ACC112 (cell line): ENCODE results near the gene ANOS1.
A peak's percentile ranks its signal among the peaks of the same experiment; 100 is the strongest.
"Not testable (repeated sequence)": the region's sequence is repeated elsewhere in the genome, so short reads cannot be mapped to it uniquely, and the experiment has no call there.

Source experiments
- H2AFZ ChIP-seq: fragments of 200-600 bp; sonication (generic); one replicate; pipeline ENCODE4 v1.6.0; 2017; ENCODE audit warnings: antibody characterized with exemption, low read length; ENCODE audit not compliant: unreplicated experiment
- H3K27ac ChIP-seq: fragments of 200-600 bp; sonication (generic); 2 replicates; pipeline ENCODE4 v1.5.1; 2014; ENCODE audit warnings: low read depth, mild to moderate bottlenecking, antibody characterized with exemption, low read length, moderate library complexity
- H3K27me3 ChIP-seq: fragments of 200-600 bp; sonication (generic); 2 replicates; pipeline ENCODE4 v1.6.1; 2014; ENCODE audit warnings: mild to moderate bottlenecking, antibody characterized with exemption, low read length, moderate library complexity, mixed read lengths; ENCODE audit not compliant: insufficient read depth
- H3K36me3 ChIP-seq: fragments of 200-600 bp; sonication (generic); 2 replicates; pipeline ENCODE4 v1.6.1; 2016; ENCODE audit warnings: mild to moderate bottlenecking, antibody characterized with exemption, low read length, moderate library complexity, mixed read lengths; ENCODE audit not compliant: insufficient read depth
- H3K4me1 ChIP-seq: fragments of 200-600 bp; sonication (generic); one replicate; pipeline ENCODE4 v1.6.1; 2016; ENCODE audit warnings: low read length, mixed read lengths; ENCODE audit not compliant: insufficient read depth, unreplicated experiment, control insufficient read depth
- H3K4me3 ChIP-seq: fragments of 200-600 bp; sonication (generic); 2 replicates; pipeline ENCODE4 v1.5.1; 2014; ENCODE audit warnings: mild to moderate bottlenecking, low read depth, low read length
- H3K79me2 ChIP-seq: fragments of 200-600 bp; sonication (generic); one replicate; pipeline ENCODE4 v1.6.0; 2016; ENCODE audit warnings: low read length; ENCODE audit not compliant: control insufficient read depth, unreplicated experiment, insufficient read depth

ANOS1 gene

GRCh38 chrX:8546715-8547114 lies 185.2 kb downstream of the ANOS1 start:
- Histone ChIP-seq H3K4me1 (no peaks in the 10 kb centered on the region), H3K27me3 (no peaks in the 10 kb centered on the region), H3K79me2 (no peaks in the 10 kb centered on the region), H3K36me3 (no peaks in the 10 kb centered on the region), H2AFZ (no peak overlapping the region), H3K27ac (no peak overlapping the region), H3K4me3 (no peak overlapping the region)

DNA sequence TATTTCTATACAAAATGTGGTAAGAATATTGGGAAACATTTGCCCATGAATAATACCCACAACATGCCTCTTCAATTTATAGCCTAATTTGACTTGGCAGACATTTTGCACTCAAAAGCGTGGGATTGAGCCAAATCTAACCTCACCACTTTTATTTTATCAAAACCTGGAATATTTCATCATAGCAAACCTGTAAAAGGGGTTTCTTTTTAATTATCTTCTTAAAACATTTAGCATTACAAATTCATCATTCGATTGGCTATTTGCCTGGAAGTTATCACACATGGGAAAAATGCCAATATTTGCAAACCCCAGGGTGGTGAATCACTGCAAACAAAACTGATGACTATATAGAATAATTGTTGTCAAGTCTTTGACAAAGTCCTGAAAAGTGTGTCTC lies 211.1 kb downstream of the ANOS1 start:
- no peaks in the 10 kb centered on the region for H3K36me3 ChIP-seq
- no peak overlapping the region for H2AFZ ChIP-seq
- no peaks in the 10 kb centered on the region for H3K27me3 ChIP-seq
- H3K4me3 ChIP-seq, result no peak overlapping the region
- no peaks in the 10 kb centered on the region for H3K79me2 ChIP-seq
- no peak overlapping the region for H3K27ac ChIP-seq
- peaks cover 13% of the 10 kb centered on the region for H3K4me1 ChIP-seq

DNA sequence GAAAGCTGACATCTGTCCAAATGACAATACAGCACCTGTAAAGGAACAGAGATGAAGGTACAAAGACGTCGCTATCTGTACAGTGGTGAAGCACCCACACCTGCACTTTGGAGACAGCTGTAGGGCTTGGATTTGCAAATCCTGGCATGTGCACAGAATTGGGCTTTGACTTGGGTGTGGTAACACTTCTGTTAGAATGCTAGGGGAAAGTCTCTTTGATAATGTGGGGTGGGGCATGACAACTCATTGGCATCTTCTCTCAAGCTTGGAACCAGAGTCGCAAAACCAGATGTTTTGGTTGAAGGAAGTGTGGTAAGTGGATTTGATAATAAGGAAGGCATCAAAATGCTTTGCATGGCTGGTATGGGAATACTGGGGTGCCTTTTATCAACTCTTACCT lies 211.8 kb downstream of the ANOS1 start:
- Histone ChIP-seq H2AFZ (no peak overlapping the region), H3K27ac (no peak overlapping the region), H3K79me2 (no peaks in the 10 kb centered on the region), H3K4me3 (no peak overlapping the region), H3K4me1 (peaks cover 13% of the 10 kb centered on the region), H3K27me3 (no peaks in the 10 kb centered on the region), H3K36me3 (no peaks in the 10 kb centered on the region)

GRCh38 chrX:8504451-8504850 lies 227.5 kb downstream of the ANOS1 start:
- Histone ChIP-seq H3K4me1 (peaks cover 10% of the 10 kb centered on the region), H3K79me2 (no peaks in the 10 kb centered on the region), H3K27me3 (no peaks in the 10 kb centered on the region), H3K36me3 (no peaks in the 10 kb centered on the region), H3K4me3 (peak overlapping the region; percentile 56), H2AFZ (peak overlapping the region; percentile 68), H3K27ac (peak overlapping the region; percentile 41)

DNA sequence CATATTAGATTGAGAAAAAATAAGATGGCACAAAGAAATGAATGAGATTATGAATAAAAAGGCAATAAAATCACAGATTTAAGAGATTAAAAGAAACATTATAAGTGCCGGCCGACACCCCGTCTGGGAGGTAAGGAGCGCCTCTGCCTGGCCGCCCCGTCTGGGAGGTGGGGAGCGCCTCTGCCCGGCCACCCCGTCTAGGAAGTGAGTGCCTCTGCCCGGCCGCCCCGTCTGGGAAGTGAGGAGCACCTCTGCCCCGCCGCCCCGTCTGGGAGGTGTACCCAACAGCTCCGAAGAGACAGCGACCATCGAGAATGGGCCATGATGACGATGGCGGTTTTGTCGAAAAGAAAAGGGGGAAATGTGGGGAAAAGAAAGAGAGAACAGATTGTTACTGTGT lies 229.8 kb downstream of the ANOS1 start:
- H3K4me3 ChIP-seq, H3K27ac ChIP-seq, H3K4me1 ChIP-seq, H3K27me3 ChIP-seq, H2AFZ ChIP-seq, H3K79me2 ChIP-seq, H3K36me3 ChIP-seq: not testable (repeated sequence)

DNA sequence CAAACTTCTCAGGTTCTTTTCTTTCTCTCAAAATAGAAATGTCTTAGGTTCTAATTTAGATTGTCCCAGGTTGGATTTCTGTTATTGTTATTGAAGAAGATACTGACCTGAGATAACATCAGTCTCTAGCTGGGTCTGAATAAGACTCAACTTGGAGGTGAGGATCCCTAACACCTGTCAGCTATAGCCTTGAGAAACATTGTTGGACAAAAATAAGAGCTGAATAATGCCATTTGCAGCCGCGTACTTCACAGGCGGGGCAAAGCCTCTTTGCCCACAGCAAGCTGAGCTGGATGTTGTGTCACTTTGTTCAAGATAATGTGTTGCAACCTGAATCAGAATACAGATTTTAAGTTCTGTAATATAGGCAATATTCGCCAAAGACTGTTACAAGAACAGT lies 231.7 kb downstream of the ANOS1 start:
- no peak overlapping the region for H3K4me3 ChIP-seq

DNA sequence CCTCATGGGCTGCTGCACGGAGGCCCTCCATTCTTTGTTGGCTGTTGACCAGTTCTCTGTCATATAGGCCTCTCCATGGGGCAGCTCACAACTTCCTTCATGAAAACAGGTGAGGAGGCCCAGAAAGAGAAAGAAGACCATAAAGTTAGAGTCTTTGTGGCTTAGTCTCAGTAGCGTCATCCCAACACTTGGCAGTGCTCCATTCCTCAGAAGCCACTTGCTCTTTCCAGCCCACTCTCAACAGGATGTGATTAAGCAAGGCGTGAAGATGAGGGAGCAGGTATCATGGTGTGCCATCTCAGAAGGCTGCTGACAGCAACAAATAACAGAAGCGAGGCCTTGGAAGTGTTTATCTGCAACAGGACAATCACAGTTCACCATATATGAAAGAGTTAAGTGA lies 236.9 kb downstream of the ANOS1 start:
- H3K4me1 ChIP-seq, H3K27ac ChIP-seq, H3K79me2 ChIP-seq, H2AFZ ChIP-seq, H3K27me3 ChIP-seq, H3K36me3 ChIP-seq, H3K4me3 ChIP-seq: not testable (repeated sequence)

More for the DNA sequence above, 231.7 kb downstream of the ANOS1 start:
- H3K4me1 ChIP-seq, result peaks cover 10% of the 10 kb centered on the region
- H3K36me3 ChIP-seq, result no peaks in the 10 kb centered on the region
- no peak overlapping the region for H2AFZ ChIP-seq
- H3K27ac ChIP-seq, result no peak overlapping the region
- H3K79me2 ChIP-seq, result no peaks in the 10 kb centered on the region
- no peaks in the 10 kb centered on the region for H3K27me3 ChIP-seq

DNA sequence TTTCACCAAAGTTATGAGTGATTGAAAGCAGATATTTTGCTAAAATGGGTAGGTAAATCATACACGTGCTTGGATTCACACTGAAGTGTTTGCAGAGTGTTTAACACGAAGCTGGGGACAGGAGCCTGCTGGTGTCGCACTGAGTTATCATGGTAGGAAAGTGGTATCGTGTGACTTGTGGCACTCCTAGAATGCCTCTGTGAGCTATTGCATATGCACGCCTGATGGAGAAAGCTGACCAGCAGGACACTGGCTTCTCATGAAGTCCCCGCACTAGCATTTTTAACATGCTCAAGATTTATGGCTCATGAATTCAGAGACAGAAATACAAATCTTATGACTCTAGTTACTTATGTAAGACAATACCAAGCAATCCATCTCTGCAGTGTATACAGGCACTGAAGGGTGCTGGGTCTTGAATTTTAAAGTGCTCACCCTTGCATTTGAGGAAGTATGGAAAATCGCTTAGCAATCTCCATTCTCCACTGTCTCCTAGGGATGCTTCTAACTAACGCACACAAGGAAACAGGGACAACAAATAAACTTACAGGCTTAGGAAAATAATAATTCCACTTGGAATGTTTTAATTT lies 247.5 kb downstream of the ANOS1 start:
- Histone ChIP-seq H3K4me1 (no peaks in the 10 kb centered on the region), H3K36me3 (no peaks in the 10 kb centered on the region), H2AFZ (no peak overlapping the region), H3K4me3 (no peak overlapping the region), H3K79me2 (no peaks in the 10 kb centered on the region), H3K27ac (no peak overlapping the region), H3K27me3 (no peaks in the 10 kb centered on the region)
